GM12873 (cell line): Measurements from ENCODE around the gene PPIP5K1.

Experiments
- TF ChIP-seq, protein P1 (sequence below): IDR thresholded peaks from 2 replicates; pipeline ENCODE4 v1.5.1; 2012; ENCODE audit warnings: low read depth, mild to moderate bottlenecking, moderate library complexity, low read length, control low read depth; ENCODE audit not compliant: insufficient read depth; ENCODE audit errors: missing control alignments

Gene PPIP5K1

GRCh38 chr15:43550527-43551363 is 39.3 kb downstream of the PPIP5K1 start:
- TF ChIP-seq, protein P1, sequence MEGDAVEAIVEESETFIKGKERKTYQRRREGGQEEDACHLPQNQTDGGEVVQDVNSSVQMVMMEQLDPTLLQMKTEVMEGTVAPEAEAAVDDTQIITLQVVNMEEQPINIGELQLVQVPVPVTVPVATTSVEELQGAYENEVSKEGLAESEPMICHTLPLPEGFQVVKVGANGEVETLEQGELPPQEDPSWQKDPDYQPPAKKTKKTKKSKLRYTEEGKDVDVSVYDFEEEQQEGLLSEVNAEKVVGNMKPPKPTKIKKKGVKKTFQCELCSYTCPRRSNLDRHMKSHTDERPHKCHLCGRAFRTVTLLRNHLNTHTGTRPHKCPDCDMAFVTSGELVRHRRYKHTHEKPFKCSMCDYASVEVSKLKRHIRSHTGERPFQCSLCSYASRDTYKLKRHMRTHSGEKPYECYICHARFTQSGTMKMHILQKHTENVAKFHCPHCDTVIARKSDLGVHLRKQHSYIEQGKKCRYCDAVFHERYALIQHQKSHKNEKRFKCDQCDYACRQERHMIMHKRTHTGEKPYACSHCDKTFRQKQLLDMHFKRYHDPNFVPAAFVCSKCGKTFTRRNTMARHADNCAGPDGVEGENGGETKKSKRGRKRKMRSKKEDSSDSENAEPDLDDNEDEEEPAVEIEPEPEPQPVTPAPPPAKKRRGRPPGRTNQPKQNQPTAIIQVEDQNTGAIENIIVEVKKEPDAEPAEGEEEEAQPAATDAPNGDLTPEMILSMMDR, result no peak

DNA sequence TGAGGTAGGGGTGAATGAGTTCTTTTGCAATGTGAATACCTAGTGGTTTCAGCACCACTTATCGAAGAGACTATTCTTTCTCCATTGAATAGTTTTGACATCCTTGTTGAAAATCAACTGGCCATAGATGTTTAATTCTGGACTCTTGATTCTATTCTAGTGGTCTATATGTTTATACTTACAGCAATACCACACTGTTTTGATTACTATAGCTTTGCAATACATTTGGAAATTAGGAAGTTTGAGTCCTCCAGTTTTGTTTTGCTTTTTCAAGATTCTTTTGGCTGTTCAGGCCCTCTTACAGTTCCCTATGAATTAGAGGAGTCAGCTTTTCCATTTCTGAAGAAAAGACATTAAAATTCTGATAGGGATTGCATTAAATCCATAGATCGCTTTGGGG is 42.5 kb downstream of the PPIP5K1 start:
- TF ChIP-seq, protein P1, result no peak

- TF ChIP-seq, protein P1, result no peak
These were observed 44.6 kb downstream of the PPIP5K1 start for GRCh38 chr15:43545426-43545825.

GRCh38 chr15:43544266-43544665 is 45.7 kb downstream of the PPIP5K1 start:
- TF ChIP-seq, protein P1, result no peak

GRCh38 chr15:43541785-43542184 is 48.2 kb downstream of the PPIP5K1 start:
- TF ChIP-seq, protein P1, result no peak

- TF ChIP-seq, protein P1, result no peak
These were observed 51.9 kb downstream of the PPIP5K1 start for GRCh38 chr15:43538091-43538490.

- TF ChIP-seq, protein P1, result no peak
These were observed 55.1 kb downstream of the PPIP5K1 start for GRCh38 chr15:43534897-43535296.
